IPS DF 6.9 (cell line): ENCODE data around the gene MACF1.
"Not testable (repeated sequence)": the region's sequence is repeated elsewhere in the genome, so short reads cannot be mapped to it uniquely, and the experiment has no call there.

Experiments used
- DNase-seq: peaks from one replicate; pipeline ENCODE4 v3.0.0-alpha.2; 2013; ENCODE audit warnings: low read depth, low spot score
- H3K27ac ChIP-seq: one replicate; pipeline ENCODE4 v1.5.1; 2013; ENCODE audit warnings: low read length, control low read depth
- H3K27me3 ChIP-seq: 2 replicates; pipeline ENCODE4 v1.6.1; 2013; ENCODE audit warnings: mild to moderate bottlenecking, low read length; ENCODE audit not compliant: control insufficient read depth, insufficient read depth
- H3K36me3 ChIP-seq: 2 replicates; pipeline ENCODE4 v1.6.1; 2013; ENCODE audit warnings: low read length; ENCODE audit not compliant: control insufficient read depth, insufficient read depth
- H3K4me1 ChIP-seq: 2 replicates; pipeline ENCODE4 v1.6.1; 2013; ENCODE audit warnings: low read length; ENCODE audit not compliant: control insufficient read depth, insufficient read depth
- H3K4me3 ChIP-seq: 2 replicates; pipeline ENCODE4 v1.5.1; 2013; ENCODE audit warnings: mild to moderate bottlenecking, low read length
- H3K9me3 ChIP-seq: 2 replicates; pipeline ENCODE4 v1.6.1; 2013; ENCODE audit warnings: low read length, inconsistent platforms; ENCODE audit not compliant: control insufficient read depth, insufficient read depth
- WGBS: extraction: QIAGEN DNeasy Blood & Tissue Kit; methylation state at CpG from one replicate; pipeline ENCODE4 v1.1.7; 2013; ENCODE audit warnings: mixed read lengths, missing lambda C conversion rate; ENCODE audit not compliant: insufficient read length, insufficient coverage; 5-methylcytosine and 5-hydroxymethylcytosine counted together

The MACF1 gene

DNA sequence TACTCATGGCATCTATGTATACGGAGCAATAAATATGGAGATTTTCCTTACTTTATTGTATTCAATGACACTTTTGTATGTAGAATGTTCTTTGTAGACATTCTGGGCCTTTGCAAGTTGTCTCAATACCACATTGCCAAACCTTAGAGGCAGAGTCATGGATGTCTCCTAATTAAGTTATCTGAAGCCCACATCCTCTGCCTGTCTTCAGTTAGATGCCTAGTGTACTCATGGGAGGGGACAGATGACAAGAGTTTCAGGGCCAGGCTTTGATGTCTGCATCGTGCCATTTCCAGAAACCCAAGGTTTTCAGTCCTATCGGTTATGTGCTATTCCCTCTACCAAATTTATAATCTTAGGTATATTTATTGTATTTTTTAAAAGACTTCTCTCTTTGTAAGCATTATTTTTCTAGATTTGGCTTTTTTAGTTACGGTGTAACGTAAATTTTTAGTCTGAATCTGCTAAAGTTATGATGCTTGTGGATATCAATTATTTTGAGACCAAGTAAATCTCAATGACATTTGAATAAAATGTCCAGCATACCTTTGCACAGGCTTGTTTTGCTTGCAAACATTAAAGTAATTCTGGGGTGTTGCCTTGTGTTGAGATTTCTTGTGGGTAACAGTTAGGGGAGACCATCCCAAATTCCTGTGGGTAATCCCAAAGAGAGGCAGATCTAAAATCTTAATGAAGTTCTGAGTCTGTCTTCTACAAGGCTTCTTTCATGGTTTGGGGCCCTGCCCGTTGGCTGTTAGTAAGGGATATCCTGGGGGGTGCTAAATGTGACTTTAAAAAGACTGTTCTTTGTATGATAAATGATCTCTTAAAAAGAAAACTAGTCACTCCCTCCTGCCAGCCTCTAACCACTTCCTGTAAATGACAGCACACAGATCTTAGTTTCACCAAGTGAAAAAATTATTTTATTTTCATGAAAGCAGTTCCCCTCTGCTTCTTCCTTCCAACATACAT lies 8.0 kb upstream of the MACF1 start:
- no CpG with 5 or more reads among the region's 6 CpGs for WGBS
- H3K36me3 ChIP-seq, result no peaks in the 10 kb centered on the region
- no peak overlapping the region for H3K27ac ChIP-seq
- DNase-seq, result no peak
- no peaks in the 10 kb centered on the region for H3K27me3 ChIP-seq
- no peaks in the 10 kb centered on the region; the same call in 1 of the 2 replicates for H3K9me3 ChIP-seq
- H3K4me1 ChIP-seq, result peaks cover 1% of the 10 kb centered on the region; the same call in 1 of the 2 replicates
- H3K4me3 ChIP-seq, result no peak overlapping the region

DNA sequence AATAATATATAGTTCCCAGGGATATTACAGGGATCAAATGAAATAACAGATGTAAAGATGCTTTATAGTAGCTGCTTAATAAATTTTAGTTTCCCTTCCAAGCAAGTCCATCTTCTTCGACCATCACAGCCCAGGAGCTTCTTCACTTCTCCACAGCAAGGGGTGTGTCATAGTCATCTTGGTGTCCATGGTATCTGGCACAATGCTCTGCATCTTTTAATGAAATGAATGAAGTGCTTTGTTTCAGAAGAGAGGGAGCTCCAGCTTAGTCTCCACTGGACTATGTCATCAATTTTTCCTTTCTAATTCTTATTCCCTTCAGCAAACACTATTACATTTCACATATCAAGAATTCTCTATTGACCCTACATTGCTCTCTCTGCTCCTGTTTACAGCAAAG lies 4.9 kb upstream of the MACF1 start:
- Histone ChIP-seq H3K27me3 (no peaks in the 10 kb centered on the region), H3K9me3 (no peaks in the 10 kb centered on the region; the same call in 1 of the 2 replicates), H3K4me1 (peaks cover 2% of the 10 kb centered on the region), H3K4me3 (no peak overlapping the region), H3K27ac (no peak overlapping the region), H3K36me3 (no peaks in the 10 kb centered on the region)
- WGBS, result no CpG with 5 or more reads among the region's 1 CpG
- DNase-seq, result no peak

DNA sequence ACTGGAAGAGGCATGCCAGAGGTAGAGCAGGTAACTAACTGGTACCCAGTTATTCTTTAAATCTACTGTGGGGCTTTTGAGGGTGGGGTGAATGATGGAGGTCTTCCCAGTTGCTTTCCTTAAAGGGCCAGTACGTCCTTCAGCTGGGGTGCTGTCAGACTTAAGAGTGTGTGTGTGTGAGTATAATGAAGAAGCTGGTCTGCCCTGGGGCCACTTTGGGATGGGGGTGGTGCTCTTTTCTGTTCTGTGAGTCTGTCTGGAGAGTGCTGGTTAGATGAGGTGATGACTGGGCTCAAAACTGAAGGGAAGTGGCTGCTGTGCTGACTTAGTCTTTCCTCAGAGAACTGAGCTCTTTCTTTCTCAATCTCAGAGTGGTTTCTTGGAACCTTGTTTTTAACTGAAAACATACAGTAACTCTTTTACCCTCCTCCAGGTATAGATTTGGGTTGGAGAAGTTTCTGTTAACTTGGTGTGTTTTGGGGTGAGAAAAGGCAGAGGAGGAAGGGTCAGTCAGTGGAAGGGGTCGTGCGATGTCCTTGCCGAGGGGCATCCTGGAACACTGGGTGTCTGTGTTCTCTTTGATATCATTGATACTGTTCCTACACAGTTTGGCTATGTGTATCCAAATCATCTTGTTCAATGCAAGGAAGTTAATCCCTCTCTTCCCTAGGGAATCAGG lies 746 bp downstream of the MACF1 start:
- DNase-seq, result no peak
- no peak overlapping the region for H3K27ac ChIP-seq
- H3K4me3 ChIP-seq, result no peak overlapping the region
- no peaks in the 10 kb centered on the region for H3K9me3 ChIP-seq
- no peaks in the 10 kb centered on the region for H3K27me3 ChIP-seq
- peaks cover 3% of the 10 kb centered on the region for H3K4me1 ChIP-seq
- WGBS, result no CpG with 5 or more reads among the region's 4 CpGs
- H3K36me3 ChIP-seq, result no peaks in the 10 kb centered on the region

DNA sequence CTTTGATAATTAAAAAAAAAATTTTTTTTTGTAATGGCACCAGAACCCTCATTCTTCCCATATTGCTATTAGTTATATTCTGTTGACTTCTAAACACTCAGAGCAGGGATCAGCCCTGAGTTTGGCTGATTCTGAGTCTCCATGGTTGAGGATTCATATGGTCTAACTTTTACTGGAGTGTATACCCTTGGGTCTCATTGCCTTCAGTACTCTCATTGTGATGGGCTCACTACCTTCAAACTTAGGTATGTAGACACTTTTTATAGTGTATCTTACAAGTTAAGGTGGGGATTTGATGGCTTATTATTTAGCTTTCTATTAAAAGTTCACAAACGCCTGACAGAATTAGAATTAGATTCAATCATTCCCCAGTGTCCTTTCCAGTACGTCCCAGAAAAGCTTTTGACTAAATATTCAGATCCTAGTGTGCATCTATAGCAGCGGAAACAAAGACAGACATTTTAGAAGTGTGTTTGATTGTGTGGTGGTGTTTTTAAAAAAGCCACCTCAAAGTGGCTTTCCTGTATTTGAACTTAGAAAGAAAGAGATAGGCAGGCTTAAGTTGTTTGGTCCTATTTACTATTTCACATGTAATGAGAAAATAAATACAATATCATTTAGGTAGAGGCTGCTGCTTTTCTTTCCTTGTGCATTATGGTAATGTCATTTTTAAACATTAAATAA lies 1.4 kb downstream of the MACF1 start:
- Histone ChIP-seq H3K4me3 (no peak overlapping the region), H3K36me3 (no peaks in the 10 kb centered on the region), H3K4me1 (peaks cover 3% of the 10 kb centered on the region), H3K27me3 (no peaks in the 10 kb centered on the region), H3K27ac (no peak overlapping the region), H3K9me3 (no peaks in the 10 kb centered on the region)
- WGBS, result no CpG with 5 or more reads among the region's 3 CpGs
- no peak for DNase-seq

DNA sequence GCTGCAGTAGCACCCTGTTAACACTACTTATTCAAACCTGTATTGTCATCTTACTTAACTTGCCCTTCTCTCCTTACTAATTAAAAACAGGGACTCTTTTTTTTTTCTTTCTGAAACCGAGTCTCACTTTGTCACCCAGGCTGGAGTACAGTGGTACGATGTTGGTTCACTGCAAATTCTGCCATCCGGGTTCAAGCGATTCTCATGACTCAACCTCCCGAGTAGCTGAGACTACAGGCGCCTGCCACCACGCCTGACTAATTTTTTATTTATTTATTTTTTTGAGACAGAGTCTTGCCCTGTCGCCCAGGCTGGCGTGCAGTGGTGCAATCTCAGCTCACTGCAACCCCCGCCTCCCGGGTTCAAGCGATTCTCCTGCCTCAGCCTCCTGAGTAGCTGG lies 3.9 kb downstream of the MACF1 start:
- no CpG with 5 or more reads among the region's 12 CpGs for WGBS
- H3K27ac ChIP-seq, H3K4me3 ChIP-seq, H3K4me1 ChIP-seq, H3K9me3 ChIP-seq, H3K27me3 ChIP-seq, DNase-seq, H3K36me3 ChIP-seq: not testable (repeated sequence)

GRCh38 chr1:39210649-39211048 lies 6.2 kb downstream of the MACF1 start:
- WGBS, result no CpG with 5 or more reads among the region's 3 CpGs
- Histone ChIP-seq H3K4me1 (peaks cover 3% of the 10 kb centered on the region; the same call in 1 of the 2 replicates), H3K4me3 (no peak overlapping the region), H3K27ac (no peak overlapping the region), H3K9me3 (no peaks in the 10 kb centered on the region), H3K27me3 (no peaks in the 10 kb centered on the region), H3K36me3 (no peaks in the 10 kb centered on the region)
- DNase-seq, result no peak

DNA sequence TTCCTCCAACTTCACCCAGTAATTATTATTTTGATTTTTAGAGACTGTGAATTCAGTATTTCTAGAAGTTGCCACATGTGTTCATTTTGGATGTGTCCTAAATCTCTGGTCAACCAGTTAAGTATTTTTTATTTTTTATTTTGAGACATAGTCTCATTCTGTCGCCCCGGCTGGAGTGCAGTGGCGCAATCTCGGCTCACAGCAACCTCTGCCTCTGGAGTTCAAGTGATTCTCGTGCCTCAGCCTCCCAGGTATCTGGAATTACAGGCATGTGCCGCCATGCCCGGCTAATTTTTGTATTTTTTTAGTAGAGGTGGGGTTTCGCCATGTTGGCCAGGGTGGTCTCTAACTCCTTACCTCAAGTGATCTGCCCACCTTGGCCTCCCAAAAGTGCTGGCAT lies 8.0 kb downstream of the MACF1 start:
- Histone ChIP-seq H3K9me3 (no peaks in the 10 kb centered on the region), H3K27me3 (no peaks in the 10 kb centered on the region), H3K36me3 (no peaks in the 10 kb centered on the region), H3K4me1 (peaks cover 3% of the 10 kb centered on the region; the same call in 1 of the 2 replicates), H3K27ac (no peak overlapping the region), H3K4me3 (no peak overlapping the region)
- DNase-seq, result no peak
- no CpG with 5 or more reads among the region's 8 CpGs for WGBS

DNA sequence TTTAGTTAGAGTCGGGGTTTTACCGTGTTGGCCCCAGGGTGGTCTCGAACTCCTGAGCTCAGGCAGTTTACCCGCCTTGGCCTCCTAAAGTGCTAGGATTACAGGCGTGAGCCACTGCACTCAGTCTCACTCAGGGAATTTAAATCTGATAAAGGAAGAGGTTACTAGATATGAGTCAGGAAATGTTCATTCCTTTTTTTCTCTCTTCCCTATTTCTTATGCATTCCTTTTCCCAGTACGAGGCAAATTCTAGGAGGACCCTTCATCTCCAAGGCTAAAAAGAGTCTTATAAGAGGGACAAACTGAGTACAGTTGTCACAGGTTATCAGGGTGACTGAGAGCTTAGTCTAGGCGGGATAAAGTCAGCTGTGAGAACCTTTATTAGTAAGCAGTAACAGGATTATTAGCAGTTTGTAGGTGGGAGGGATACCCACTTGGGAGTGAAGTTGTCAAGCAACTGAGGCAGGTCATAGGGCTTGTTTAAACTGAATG lies 9.1 kb downstream of the MACF1 start:
- no peak overlapping the region for H3K27ac ChIP-seq
- H3K36me3 ChIP-seq, result no peaks in the 10 kb centered on the region
- H3K27me3 ChIP-seq, result no peaks in the 10 kb centered on the region
- no peak overlapping the region for H3K4me3 ChIP-seq
- H3K4me1 ChIP-seq, result peaks cover 3% of the 10 kb centered on the region; the same call in 1 of the 2 replicates
- WGBS, result no CpG with 5 or more reads among the region's 7 CpGs
- no peak for DNase-seq
- H3K9me3 ChIP-seq, result no peaks in the 10 kb centered on the region

- Histone ChIP-seq H3K27ac (no peak overlapping the region), H3K9me3 (no peaks in the 10 kb centered on the region), H3K27me3 (no peaks in the 10 kb centered on the region), H3K36me3 (no peaks in the 10 kb centered on the region), H3K4me1 (peaks cover 3% of the 10 kb centered on the region; the same call in 1 of the 2 replicates), H3K4me3 (no peak overlapping the region)
- DNase-seq, result no peak
- WGBS, result no CpG with 5 or more reads among the region's 7 CpGs
Observed at GRCh38 chr1:39214021-39214713, 9.7 kb downstream of the MACF1 start.

DNA sequence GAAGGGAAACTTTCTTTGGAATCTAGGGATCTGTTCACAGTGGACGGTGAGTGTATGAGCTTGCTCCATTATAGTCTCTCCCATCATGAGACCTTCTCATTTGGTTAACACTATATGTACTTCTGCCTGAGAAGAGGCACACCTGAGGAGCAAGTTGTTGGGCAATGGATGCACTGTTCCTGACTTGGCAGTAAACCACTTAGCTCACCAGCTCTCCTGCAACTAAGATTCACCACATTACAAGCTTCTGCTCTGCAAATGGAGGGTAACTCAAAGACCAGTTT lies 10.2 kb downstream of the MACF1 start:
- Histone ChIP-seq H3K27ac (no peak overlapping the region), H3K4me3 (no peak overlapping the region), H3K4me1 (peaks cover 3% of the 10 kb centered on the region; the same call in 1 of the 2 replicates), H3K27me3 (no peaks in the 10 kb centered on the region), H3K9me3 (no peaks in the 10 kb centered on the region), H3K36me3 (no peaks in the 10 kb centered on the region)
- DNase-seq, result no peak
- WGBS, result no CpG with 5 or more reads among the region's 1 CpG
